Fibroblast of skin of left quadriceps (primary cell): ENCODE results near the gene PCDHGB5.

ENCODE experiments used
- DNase-seq, 2 experiments: peaks; one replicate each; pipeline ENCODE4 v3.0.0-alpha.2; 2013; ENCODE audit warnings: low read depth in 2 of 2

PCDHGB5 gene

DNA sequence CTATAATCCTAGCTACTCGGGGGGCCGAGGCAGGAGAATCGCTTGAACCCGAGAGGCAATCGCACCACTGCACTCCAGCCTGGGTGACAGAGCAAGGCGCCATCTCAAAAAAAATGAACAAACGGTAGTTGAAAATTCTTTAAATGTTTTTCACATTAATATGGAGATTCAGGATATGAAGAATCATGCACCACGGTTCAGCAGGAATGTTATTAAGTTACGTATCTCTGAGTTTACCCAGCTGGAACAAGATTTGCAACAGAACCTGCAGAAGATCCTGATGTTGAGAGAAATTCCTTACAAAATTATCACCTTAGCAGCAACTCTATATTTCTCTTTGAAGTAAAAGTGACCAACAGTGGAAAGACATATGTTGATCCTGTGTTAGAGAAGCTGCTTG, 42.6 kb downstream of the PCDHGB5 start:
- no peak for DNase-seq

GRCh38 chr5:141441571-141442170, 43.9 kb downstream of the PCDHGB5 start:
- DNase-seq = no peak
